HL-60 (cell line): ENCODE measurements around the gene KLHL30.

Experiments
- DNase-seq, 2 experiments: peaks; one replicate each; pipeline ENCODE4 v3.0.0-alpha.2; 2010 to 2020; ENCODE audit warnings: low read depth in 1 of 2, low spot score in 1 of 2
- H3K27ac ChIP-seq: fragments of 250-450 bp; sonication (Bioruptor Pico); replicated peaks from 2 replicates; pipeline ENCODE4 v1.5.1; 2020; ENCODE audit warnings: mild to moderate bottlenecking, moderate library complexity
- H3K27me3 ChIP-seq: fragments of 250-450 bp; sonication (Bioruptor Pico); 2 replicates; pipeline ENCODE4 v1.5.1; 2021; ENCODE audit warnings: mild to moderate bottlenecking, moderate library complexity; ENCODE audit not compliant: insufficient read depth, poor library complexity, severe bottlenecking
- H3K4me3 ChIP-seq: replicated peaks from 2 replicates; pipeline ENCODE4 v1.5.1; 2011; ENCODE audit warnings: mild to moderate bottlenecking, control low read depth, low read length; ENCODE audit not compliant: insufficient read depth
- GABPA ChIP-seq: IDR thresholded peaks from 2 replicates; pipeline ENCODE4 v1.6.1; 2012; ENCODE audit warnings: low read depth
- POLR2AphosphoS5 ChIP-seq: IDR thresholded peaks from 2 replicates; pipeline ENCODE4 v1.6.1; 2012; ENCODE audit warnings: low read depth
- SPI1 ChIP-seq: IDR thresholded peaks from 2 replicates; pipeline ENCODE4 v1.6.1; 2012; ENCODE audit warnings: low read depth, mild to moderate bottlenecking, borderline replicate concordance
- TF ChIP-seq, protein P1 (sequence below): IDR thresholded peaks from one replicate; pipeline ENCODE4 v1.5.1; 2011; ENCODE audit warnings: low read length, control low read depth, inconsistent platforms; ENCODE audit not compliant: insufficient read depth
- TF ChIP-seq, protein P2 (sequence below): IDR thresholded peaks from 2 replicates; pipeline ENCODE4 v1.6.1; 2012; ENCODE audit warnings: low read depth; ENCODE audit not compliant: insufficient replicate concordance

KLHL30 gene

DNA sequence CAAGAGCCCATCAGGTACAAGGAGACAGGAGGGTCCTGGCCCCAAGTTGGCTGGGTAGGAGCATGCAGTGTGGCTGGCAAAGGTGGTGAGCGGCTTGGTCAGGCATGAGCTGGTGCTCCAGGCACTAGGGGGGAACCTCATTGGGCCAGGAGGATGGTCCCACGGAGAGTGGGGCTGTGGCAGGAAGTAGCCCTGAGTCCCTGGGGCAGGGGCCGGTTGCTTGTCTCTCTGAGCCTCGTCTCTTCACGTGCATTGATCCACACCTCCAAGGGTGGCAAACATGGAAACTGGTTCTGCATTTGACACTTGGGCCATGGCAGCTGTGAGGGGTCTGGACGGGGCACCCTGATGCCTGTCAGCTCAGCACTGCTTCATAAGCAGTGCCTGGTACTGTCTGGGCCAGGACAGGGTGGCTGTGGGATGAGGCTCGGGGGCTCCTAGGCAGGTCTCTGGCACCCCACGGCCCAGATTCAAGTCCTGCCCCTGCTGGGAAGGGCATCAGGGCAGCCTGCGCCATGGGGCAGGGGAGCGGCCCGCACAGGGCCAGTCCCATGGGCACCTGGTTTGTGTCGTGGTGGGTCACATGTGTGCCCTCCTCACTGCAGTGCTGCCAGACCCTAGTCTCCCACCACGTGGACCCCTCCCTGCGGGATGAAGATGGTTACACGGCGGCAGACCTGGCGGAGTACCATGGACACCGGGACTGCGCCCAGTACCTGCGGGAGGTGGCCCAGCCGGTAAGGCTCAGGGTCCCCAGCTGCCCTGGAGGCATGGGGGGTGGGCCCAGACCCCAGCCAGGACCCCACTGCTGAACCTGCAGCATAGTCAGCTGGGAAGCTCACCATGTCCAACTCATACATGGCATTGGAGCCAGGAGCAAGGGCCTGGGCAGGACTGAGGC lies 21.9 kb upstream of the KLHL30 start:
- Histone ChIP-seq H3K4me3 (no peak overlapping the region), H3K27ac (no peak overlapping the region), H3K27me3 (no peaks in the 10 kb centered on the region)
- DNase-seq: no peak
- TF ChIP-seq, protein P1, sequence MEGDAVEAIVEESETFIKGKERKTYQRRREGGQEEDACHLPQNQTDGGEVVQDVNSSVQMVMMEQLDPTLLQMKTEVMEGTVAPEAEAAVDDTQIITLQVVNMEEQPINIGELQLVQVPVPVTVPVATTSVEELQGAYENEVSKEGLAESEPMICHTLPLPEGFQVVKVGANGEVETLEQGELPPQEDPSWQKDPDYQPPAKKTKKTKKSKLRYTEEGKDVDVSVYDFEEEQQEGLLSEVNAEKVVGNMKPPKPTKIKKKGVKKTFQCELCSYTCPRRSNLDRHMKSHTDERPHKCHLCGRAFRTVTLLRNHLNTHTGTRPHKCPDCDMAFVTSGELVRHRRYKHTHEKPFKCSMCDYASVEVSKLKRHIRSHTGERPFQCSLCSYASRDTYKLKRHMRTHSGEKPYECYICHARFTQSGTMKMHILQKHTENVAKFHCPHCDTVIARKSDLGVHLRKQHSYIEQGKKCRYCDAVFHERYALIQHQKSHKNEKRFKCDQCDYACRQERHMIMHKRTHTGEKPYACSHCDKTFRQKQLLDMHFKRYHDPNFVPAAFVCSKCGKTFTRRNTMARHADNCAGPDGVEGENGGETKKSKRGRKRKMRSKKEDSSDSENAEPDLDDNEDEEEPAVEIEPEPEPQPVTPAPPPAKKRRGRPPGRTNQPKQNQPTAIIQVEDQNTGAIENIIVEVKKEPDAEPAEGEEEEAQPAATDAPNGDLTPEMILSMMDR: no peak
- no peak for TF ChIP-seq GABPA

DNA sequence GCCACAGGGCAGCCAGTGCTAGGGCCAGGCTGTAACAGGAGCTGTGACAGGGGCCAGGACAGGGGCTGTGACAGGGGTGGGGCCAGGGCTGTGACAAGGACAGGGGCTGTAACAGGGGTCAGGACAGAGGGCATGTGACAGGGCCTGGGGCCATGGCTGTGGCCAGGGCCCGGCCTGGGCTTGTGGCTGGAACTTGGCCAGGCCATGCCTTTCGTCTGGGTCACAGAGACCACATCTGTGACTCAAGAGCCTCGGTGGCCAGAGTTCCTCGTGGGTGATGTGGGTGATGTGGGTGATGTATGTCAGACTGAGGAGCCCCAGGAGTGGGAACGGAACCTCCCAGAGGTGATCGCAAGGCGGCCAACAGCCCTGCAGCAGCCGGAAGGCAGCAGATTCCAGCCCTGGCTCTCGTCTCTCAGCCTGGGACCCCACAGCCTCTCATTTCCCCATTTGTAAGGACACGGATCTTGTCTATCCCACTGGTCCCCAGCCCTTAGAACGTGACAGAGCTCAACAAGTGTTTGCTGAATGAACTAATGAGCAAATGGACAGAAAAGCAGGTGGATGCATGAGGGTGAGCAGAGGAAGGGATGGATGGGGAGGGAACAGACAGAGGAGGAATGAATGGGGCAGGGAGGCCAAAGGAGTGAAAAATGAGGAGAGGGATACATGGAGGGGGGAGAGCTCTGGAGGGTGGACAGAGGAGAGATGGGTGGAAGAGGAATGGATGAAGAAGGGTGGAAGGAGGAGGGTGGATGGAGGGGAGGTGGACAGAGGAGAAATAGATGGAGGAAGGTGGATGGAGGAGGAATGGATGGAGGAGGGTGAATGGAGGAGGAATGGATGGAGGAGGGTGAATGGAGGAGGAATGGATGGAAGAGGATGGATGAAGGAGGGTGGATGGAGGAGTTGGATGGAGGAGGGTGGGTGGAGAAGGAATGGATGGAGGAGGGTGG lies 21.0 kb upstream of the KLHL30 start:
- no peak overlapping the region for H3K27ac ChIP-seq
- DNase-seq: no peak
- H3K4me3 ChIP-seq: no peak overlapping the region
- no peaks in the 10 kb centered on the region for H3K27me3 ChIP-seq
- TF ChIP-seq POLR2AphosphoS5: no peak

DNA sequence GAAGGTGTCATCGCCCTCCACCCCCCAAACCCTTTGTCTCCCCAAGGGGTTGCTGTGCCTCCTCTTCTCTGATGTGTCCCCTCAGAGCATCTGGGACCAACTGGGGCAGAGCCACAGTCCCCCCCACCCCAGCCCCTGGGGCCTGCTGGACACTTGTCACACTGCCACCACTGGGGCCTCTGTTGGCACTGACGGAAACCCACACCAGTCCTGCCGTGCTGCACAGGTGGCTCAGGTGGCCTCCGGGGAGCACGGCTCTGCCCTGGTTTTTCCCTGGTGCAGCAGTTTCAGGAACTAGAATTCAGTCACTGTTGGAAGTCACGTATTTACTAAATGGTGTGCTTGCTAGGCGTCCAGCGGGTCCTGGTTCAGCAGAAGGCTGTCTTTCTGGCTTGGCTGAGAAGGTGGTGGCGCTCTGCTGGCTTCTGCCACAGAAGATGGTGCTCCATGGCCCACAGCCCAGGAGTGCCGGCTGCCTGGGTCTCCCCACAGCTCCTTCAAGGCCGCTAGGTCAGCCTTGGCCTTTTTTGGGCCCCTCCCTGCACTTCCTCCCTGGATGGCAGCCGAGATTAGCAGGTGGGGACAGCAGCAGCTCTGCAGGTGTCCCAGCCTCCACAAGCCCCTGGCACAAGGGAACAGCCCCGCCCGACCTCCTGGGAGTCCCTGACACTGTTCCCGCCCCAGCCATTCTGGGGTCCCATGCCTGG lies 18.6 kb upstream of the KLHL30 start:
- Histone ChIP-seq H3K27ac (no peak overlapping the region), H3K4me3 (no peak overlapping the region), H3K27me3 (no peaks in the 10 kb centered on the region)
- TF ChIP-seq, protein P1: no peak
- TF ChIP-seq GABPA (no peak), SPI1 (no peak), POLR2AphosphoS5 (no peak)
- TF ChIP-seq, protein P2, sequence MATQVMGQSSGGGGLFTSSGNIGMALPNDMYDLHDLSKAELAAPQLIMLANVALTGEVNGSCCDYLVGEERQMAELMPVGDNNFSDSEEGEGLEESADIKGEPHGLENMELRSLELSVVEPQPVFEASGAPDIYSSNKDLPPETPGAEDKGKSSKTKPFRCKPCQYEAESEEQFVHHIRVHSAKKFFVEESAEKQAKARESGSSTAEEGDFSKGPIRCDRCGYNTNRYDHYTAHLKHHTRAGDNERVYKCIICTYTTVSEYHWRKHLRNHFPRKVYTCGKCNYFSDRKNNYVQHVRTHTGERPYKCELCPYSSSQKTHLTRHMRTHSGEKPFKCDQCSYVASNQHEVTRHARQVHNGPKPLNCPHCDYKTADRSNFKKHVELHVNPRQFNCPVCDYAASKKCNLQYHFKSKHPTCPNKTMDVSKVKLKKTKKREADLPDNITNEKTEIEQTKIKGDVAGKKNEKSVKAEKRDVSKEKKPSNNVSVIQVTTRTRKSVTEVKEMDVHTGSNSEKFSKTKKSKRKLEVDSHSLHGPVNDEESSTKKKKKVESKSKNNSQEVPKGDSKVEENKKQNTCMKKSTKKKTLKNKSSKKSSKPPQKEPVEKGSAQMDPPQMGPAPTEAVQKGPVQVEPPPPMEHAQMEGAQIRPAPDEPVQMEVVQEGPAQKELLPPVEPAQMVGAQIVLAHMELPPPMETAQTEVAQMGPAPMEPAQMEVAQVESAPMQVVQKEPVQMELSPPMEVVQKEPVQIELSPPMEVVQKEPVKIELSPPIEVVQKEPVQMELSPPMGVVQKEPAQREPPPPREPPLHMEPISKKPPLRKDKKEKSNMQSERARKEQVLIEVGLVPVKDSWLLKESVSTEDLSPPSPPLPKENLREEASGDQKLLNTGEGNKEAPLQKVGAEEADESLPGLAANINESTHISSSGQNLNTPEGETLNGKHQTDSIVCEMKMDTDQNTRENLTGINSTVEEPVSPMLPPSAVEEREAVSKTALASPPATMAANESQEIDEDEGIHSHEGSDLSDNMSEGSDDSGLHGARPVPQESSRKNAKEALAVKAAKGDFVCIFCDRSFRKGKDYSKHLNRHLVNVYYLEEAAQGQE: no peak
- no peak for DNase-seq

DNA sequence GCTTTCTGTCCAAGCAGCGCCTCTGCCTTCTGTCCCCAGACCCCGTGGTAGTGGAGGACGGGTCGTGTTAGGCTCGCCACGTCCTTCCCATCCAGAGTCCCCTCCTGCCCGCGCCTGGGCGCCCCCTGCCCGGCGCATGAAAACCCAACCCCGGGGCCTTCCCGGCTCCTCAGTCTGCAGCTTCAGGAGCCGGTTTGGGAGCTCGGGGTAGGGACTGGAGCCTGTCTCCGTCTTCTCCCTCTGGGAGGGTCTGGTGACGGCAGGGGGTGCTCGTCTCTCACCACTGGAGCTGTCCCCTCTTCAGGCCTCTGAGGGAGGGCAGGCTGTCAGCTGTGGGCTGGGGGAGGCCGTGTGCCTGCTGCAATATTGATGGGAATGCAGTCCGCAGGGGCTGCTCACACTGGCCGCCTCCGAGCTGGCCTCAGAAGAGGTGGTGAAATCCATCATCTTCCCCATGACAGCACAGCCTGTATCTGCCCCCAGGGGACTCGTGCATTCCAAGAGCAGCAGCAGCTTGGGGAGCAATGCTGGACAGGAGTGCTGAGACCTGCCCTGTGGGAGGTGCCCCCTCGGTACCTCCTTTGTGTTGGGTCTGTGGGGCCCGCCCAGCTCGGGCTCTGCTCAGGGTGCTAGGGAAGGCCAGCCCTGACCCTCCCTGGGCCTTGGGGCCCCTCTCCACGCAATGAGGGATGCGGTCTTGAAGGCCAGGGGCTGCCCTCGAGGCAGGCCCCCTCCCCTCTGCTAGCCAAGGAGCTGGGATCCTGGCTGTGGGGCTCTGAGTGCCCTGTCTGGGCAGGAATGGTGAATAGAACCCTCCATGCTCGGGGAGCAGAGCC lies 17.8 kb upstream of the KLHL30 start:
- H3K27ac ChIP-seq: no peak overlapping the region
- no peak for DNase-seq
- H3K4me3 ChIP-seq: no peak overlapping the region
- H3K27me3 ChIP-seq: no peaks in the 10 kb centered on the region
- TF ChIP-seq, protein P1: no peak
- TF ChIP-seq, protein P2: no peak
- TF ChIP-seq POLR2AphosphoS5 (no peak), SPI1 (no peak)
